ENCODE measurements around the gene TNFRSF9.
"Not testable (repeated sequence)": the region's sequence is repeated elsewhere in the genome, so short reads cannot be mapped to it uniquely, and the experiment has no call there.

TNFRSF9 gene

DNA sequence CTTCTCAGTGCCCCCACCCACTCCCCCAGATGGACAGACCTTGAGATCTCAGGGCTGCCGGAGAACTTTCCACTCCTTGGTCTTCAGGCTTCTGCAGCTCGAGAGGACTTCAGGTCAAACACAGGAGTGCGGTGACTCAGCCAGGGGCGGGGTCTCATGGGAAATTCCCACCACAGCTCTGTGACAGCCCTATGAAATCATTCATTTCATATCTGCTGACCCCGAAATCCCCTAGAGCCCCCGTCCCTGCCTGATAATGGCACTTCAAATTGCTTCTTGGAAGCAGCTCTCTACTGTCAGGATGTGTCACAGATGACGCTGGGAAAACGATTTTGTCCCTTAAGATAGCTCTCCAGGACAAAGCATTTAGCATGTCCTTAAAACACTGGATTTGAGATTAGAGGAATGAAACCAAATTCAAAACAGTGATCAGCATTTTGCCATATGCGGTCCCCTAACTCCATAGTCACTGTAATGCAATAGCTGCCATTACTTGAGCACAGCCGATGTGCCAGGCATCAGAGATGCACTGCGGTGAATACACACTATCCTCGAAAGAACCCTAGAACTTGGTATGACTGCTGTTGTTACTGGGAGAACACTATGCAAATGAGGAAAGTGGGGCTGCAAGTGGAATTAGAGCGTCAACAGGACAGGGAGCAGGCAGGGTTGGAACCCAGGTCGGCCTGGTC lies at the start of gene TNFRSF9:
TSS of gene TNFRSF9 (minus strand) at position 95 of the 692 bp plus-strand sequence. CDS start 845 bp downstream, outside the sequence.
- in situ Hi-C loops (cut with MboI; ENCODE audit: low sequenced_read_pairs) = no loop called here

DNA sequence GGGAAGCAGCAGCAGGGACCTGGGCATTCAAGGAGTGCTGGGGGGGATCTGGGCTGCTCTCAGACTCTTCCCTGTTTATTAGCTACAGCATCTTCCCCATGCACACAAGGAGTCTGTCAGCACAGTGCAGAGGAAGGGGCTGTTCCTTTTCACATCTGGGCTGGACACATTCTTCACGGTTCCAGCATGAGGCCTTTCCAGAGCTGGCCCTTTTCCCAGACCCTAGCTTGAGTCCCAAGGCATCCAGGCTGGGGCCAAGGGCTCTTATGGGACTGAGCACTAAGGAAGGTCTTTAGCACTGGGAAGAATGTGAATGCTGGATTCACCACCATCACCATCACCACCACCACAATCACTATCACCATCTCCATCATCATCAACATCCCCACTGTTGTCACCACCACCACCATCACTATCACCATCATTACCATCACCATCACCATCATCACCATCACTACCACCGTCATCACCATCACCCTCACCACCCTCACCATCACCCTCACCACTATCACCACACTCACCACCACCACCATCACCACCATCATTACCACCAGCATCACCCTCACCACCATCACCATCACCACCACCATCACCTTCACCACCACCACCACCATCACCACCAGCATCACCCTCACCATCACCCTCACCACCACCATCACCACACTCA lies 49.3 kb upstream of the TNFRSF9 start:
- in situ Hi-C loops (cut with MboI; ENCODE audit: low sequenced_read_pairs) = no loop called here

DNA sequence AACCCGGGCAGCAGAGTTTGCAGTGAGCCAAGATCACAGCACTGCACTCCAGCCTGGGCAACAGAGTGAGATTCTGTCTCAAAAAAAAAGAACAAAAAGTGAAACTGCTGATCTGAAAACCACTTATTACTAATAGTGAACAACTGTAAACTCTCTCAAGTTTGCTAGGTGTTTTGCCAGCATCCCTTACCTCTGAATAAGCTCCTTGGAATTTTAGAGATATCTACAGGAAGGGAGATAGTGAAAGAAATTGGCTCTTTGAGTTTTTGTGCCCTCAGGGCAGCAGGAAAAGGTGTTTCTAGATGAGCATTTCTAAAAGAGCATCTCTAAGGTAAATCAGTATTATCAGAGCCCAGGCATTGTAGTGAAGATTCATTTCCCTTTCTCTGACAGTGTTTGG lies 47.9 kb upstream of the TNFRSF9 start:
- in situ Hi-C loops (cut with MboI; ENCODE audit: low sequenced_read_pairs) = no loop called here

DNA sequence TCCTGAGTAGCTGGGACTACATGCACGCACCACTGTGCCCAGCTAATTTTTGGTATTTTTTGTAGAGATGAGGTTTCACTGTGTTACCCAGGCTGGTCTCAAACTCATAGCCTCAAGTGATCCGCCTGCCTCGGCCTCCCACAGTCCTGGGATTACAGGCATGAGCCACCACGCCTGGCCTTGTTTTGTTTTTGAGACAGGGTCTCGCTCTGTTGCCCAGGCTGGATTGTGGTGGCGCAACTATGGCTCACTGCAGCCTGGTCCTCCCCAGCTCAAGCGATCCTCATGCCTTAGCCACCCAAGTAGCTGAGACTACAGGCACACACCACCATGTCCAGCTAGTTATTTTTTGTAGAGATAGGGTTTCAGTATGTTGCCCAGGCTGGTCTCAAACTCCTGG lies 46.9 kb upstream of the TNFRSF9 start:
- in situ Hi-C loops (cut with MboI; ENCODE audit: low sequenced_read_pairs) = no loop called here

DNA sequence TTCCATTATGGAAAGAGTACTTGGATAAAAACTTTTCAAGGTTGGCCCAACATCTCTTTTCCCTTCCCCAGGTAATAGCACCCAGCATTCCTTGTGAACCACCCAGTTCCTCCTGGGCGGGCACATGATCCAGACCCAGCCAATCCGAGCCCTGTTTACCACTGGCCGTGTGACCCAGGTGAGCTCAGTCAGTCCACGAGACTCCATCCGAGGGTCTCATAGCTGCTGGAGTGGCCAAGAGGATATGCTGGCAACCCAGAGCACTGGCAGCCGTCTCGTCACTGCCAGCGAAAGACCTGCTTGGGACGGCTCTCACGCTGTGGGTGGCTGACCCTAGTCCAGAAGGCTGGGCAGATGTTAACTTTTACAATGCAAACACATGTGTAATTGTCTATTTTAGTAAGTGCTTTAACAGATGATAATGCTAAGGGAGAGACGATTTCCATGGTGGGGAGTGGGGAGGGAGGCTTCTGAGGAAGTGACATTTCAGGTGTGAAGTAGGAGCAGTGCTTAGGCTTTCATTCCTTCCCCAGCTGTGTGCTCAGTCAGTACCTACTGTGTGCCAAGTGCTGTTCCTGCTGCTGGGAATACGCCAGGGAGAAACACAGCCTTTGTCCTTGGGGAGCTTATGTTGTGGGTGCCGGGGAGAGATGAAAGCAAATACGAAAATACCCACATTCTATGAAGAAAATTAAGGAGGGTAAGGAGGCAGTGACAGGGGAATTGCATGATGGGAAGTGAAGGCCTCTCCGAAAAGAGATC lies 45.4 kb upstream of the TNFRSF9 start:
- in situ Hi-C loops (cut with MboI; ENCODE audit: low sequenced_read_pairs) = no loop called here

DNA sequence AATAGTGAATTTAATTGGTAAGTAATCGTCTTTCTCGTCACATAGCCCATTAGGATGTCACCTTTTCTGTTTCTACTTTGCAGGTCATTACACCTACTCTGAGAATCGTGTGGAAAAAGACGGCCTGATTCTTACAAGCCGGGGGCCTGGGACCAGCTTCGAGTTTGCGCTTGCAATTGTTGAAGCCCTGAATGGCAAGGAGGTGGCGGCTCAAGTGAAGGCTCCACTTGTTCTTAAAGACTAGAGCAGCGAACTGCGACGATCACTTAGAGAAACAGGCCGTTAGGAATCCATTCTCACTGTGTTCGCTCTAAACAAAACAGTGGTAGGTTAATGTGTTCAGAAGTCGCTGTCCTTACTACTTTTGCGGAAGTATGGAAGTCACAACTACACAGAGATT lies 44.2 kb upstream of the TNFRSF9 start:
- in situ Hi-C loops (cut with MboI; ENCODE audit: low sequenced_read_pairs) = no loop called here

DNA sequence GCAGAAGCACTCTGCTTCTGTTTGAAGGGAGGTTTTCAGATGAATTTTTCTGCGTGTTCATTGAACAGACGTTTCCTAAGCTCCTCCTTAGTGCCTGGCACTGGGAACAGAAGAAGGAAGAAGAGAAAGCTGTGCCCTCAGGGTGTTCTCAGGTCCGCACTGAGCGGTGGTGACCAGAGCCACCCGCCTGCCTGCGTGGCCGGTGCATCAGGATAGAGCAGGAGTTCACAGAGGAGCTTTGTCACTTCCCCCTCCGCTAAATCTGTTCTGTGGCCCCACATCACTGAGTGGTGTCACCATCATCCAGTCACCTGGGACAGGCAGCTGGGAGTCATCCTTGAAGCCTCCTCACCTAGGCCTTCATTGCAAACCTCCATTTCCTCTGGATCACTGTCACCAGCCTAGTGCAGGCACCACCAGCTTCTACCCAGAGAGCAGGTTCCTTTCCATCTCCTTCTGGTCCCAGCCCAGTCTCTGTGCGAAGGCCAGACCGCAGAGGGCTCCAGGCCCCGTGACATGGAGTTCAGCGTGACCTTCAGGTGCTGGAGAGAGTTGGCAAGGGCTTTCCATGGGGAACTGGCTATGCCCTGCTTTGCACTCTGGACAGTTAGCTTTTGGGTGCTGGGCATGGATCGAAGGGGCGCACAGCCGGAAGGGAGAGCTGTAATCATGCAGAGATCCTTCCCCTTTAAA lies 42.6 kb upstream of the TNFRSF9 start:
- in situ Hi-C loops (cut with MboI; ENCODE audit: low sequenced_read_pairs) = no loop called here

DNA sequence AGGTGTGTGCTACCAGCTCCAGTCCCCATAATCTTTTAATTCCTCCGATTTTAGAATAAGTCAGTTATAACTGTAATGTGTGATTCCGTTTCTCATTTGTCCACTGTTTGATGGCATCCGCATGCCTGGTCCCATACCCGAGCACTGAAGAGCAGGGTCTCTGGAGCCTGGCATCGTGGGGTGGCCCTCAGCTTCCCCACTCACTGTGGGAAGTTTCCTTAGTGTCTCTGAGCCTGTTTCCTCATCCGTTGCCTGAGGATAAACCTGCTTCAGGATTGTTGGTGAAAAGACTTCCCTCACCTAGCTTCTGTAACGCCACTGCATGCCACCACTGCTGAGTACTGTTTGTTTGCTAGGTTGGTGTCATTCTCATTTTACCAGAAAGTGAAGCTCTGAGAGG lies 40.3 kb upstream of the TNFRSF9 start:
- in situ Hi-C loops (cut with MboI; ENCODE audit: low sequenced_read_pairs) = no loop called here

DNA sequence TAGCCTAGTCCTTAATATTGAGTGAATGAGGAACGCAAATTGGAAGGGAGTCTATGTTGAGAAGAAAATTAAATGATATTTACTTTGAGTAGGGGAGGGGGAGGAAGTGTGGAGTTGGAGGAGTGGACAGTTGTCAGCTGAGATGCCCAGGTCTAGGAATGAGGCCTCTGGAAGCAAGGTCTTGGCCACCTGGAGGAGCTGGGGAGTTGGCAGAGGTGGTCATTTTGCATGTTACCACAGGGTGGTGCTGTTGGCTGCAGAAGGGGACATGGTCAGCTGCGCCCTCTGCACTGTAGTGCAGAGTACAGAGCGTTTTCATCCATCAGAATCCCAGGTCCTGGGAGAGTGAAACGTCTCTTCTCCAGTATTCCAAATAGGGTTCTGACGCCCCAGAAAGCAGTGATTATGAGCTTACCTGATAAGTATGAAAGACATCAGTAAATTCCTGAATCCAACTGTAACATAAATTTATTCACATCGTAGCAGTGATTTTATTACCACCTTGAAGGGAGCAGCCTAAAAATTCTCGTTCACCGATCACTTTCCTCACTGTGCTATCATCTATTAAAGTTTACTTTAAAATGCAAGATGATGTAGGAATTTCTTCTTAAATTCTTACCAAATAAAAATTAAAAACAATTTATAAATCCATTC lies 34.7 kb upstream of the TNFRSF9 start:
- in situ Hi-C loops (cut with MboI; ENCODE audit: low sequenced_read_pairs) = no loop called here

DNA sequence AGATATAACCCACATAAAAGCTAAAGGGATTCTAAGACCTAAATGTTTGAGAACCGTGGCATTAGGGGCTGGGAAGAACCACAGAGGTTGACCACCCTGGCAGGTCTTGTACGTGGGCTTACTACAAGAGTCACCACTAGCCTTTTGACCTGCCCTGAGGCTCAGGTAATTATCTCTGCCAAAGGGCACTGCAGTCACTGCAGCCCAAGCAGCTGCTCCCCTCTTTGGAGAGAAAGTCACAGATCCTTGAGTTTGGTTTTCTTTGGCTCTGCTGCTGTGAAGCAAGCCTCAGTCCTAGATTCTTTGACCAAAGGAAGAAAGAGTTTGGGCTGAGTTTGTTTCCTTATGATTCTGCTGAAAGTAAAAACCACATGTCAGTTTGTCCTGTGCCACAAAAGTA lies 32.4 kb upstream of the TNFRSF9 start:
- in situ Hi-C loops (cut with MboI; ENCODE audit: low sequenced_read_pairs) = no loop called here

DNA sequence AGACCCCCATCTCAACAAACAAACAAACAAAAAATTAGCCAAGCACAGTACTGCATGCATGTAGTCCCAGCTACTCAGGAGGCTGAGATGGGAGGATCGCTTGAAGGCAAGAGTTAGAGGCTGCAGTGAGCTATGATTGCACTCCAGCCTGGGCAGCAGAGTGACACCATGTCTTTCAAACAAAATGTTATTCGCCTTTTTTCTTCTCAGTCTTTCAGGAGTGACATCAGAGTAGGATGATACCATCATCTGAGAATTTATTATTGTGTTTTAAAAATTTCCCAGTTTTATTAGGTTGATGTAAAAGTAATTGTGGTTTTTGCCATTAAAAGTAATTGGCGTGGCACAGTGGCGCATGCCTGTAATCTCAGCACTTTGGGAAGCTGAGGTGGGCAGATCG lies 31.6 kb upstream of the TNFRSF9 start:
- in situ Hi-C loops (cut with MboI; ENCODE audit: low sequenced_read_pairs) = no loop called here

DNA sequence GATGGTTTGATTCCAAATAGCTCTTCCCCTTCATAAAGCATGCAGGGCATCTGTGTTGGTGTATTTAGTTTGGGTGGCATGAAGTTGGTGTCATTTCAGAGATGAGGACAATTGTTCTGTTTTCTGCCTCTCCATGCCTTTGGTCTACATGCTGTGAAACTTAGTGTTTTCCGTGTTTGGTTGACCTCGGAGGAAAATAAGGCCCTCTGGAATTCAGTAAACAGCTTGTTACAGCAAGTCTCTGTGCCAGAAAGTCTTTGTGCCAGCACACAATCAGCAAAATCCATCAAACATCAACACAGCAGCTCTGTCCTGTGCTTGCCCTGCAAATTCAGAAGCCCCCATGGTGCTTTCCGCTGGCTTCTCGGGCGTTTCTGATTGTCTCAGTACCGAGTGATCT lies 30.4 kb upstream of the TNFRSF9 start:
- in situ Hi-C loops (cut with MboI; ENCODE audit: low sequenced_read_pairs) = no loop called here

DNA sequence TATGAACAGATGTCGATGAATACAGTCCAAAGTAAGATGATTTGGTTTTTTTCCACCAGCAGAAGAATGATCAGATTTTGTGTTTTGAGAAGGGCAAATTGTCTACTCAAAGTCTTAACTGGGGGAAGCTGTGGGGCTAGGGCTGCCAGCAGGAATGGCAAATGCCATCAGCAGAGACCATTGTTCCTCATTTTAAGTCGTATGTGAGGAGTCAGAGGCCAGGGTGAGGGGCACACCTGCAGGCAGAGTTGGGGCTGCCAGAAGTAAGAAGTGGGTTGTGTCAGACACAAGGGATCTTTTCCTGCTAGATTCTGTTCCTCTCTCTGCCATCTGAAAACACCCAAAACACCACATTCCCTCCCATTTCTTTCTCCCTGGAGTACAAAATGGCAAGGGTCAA lies 29.6 kb upstream of the TNFRSF9 start:
- in situ Hi-C loops (cut with MboI; ENCODE audit: low sequenced_read_pairs) = no loop called here

DNA sequence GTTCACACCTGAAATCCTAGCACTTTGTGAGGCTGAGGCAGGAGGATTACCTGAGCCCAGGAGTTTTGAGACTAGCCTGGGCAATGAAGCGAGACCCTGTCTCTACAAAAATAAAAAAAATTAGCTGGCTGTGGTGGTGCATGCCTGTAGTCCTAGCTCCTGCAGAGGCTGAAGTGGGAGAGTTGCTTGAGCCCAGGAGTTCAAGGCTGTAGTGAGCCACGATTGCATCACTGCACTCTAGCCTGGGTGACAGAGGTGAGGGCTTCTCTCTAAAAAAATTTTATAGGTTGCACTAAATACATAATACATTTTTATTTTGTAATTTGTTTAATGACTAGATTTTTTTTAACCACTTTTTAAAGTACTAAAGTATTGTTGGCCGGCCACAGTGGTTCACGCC lies 27.0 kb upstream of the TNFRSF9 start:
- in situ Hi-C loops (cut with MboI; ENCODE audit: low sequenced_read_pairs) = no loop called here

DNA sequence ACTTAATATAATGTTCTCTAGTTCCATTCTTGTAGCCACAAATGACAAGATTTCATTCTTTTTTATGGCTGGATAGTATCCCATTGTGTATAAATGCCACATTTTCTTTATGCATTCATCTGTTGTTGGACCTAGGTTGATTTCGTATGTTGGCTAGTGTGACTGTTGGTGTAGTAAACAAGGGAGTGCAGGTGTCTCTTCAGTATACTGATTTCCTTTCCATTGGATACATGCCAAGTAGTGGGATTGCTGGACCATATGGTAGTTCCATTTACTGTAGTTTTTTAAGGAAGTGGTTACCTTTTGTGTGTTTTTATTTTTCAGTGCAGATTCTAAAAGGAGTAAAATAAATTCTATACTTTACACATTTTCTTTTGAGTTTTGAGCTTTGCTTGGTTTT lies 26.6 kb upstream of the TNFRSF9 start:
- in situ Hi-C loops (cut with MboI; ENCODE audit: low sequenced_read_pairs) = no loop called here

DNA sequence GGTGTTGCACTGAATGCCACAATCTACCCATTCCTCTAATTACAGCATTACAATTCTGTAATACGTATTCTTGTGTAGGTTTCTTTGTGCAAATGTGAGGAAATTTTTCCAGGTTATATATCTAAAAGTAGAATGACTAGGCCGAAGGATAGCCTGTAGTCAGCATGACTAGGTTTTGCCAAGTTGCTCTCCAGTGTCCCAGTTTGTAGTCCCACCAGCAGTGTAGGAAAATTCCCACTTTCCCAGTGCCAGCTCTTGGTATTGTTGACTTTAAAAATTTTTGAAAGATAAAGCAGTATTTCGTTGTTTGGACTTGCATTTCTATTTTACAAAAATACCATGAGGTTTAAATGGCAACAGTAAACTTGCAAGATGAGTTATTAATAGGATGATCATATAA lies 23.8 kb upstream of the TNFRSF9 start:
- in situ Hi-C loops (cut with MboI; ENCODE audit: low sequenced_read_pairs) = no loop called here

DNA sequence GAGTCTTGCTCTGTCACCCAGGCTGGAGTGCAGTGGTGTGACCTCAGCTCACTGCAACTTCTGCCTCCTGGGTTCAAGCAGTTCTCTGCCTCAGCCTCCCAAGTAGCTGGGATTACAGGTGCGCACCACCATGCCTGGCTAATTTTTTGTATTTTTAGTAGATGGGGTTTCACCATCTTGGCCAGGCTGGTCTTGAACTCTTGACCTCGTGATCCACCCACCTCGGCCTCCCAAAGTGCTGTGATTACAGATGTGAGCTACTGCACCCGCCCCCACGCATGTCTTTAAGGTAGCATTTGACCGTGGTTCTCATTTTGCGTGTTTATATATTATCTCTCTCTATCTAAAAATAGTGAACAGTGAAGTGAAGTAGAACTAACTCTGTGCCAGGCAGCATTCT lies 23.2 kb upstream of the TNFRSF9 start:
- in situ Hi-C loops (cut with MboI; ENCODE audit: low sequenced_read_pairs) = not testable (repeated sequence)

DNA sequence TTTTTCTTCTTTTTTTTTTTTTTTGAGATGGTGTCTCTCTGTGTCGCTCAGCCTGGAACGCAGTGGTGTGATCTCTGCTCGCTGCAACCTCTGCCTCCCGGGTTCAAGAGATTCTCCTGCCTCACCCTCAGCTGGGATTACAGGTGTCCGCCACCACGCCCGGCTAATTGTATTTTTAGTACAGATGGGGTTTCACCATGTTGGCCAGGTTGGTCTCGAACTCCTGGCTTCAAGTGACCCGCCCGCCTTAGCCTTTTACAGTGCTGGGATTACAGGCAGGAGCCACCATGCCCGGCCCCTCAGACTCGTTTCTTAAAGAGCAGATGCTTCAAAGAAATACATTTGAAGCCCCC lies 22.7 kb upstream of the TNFRSF9 start:
- in situ Hi-C loops (cut with MboI; ENCODE audit: low sequenced_read_pairs) = not testable (repeated sequence)

DNA sequence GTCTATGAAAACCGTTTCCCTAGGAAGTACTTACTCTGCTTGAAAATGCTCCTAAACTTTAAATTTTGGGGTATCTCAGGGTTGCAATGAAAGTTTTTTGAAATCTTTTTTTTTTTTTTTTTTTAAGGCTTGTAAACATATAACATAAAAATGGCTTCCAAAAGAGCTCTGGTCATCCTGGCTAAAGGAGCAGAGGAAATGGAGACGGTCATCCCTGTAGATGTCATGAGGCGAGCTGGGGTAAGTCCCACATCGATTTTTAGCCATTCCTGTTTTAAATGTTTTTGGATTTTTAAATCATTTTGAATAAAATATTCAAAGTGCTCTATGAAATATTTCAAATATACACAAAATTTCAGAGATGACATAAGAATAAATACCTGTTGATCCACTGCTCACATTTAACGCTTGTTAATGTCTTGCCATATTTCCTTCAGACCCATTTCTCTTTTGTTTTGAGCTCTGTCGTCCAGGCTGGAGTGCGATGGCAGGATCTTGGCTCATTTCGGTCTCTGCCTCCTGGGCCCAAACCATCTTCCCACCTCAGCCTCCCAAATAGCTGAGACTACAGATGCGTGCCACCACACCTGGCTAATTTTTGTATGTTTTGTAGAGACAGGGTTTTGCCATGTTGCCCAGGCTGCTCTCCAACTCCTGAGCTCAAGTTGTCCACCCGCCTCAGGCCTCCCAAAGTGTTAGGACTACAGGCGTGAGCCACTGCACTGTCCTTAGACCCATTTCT lies 22.2 kb upstream of the TNFRSF9 start:
- in situ Hi-C loops (cut with MboI; ENCODE audit: low sequenced_read_pairs) = no loop called here

DNA sequence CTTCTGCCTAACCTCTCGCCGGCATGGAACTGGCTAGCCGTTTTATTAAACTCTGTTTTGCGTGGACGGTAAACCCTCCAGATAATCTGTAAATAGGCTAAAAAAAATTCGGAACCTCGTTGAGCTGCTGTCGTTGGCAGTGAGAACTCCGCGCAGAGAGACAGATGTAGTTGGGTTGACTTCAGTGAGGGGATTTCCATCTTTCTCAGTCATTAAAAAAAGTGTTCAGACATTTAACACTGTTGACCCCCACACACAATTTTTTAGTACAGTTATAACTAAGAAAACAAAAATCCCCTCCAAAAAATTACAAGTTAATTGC lies 21.3 kb upstream of the TNFRSF9 start:
- in situ Hi-C loops (cut with MboI; ENCODE audit: low sequenced_read_pairs) = no loop called here
